Measurements from ENCODE around the gene OSBP2.

OSBP2 gene

DNA sequence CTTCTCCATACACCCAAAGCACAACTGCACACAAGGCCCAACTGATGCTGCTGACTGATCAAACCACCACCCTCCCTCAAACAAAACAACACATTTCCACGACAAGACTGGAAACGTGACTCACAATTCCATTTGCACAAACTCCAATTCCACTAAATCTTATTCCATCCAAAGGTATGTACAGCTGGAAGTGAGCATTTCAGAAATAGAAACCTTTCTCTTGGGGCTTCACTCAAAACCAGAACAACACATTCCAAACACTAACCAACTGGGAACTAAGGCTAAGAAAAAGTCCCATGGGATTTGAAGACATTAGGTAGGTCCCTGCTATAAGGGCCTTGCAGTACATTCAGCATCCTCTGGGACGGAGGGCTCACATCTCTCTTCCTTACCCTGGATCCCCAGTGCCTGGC, 254.3 kb downstream of the OSBP2 start:
- DNase-seq (ENCODE audit: extremely low read depth, low read depth), result no peak
- TF ChIP-seq, protein P1, sequence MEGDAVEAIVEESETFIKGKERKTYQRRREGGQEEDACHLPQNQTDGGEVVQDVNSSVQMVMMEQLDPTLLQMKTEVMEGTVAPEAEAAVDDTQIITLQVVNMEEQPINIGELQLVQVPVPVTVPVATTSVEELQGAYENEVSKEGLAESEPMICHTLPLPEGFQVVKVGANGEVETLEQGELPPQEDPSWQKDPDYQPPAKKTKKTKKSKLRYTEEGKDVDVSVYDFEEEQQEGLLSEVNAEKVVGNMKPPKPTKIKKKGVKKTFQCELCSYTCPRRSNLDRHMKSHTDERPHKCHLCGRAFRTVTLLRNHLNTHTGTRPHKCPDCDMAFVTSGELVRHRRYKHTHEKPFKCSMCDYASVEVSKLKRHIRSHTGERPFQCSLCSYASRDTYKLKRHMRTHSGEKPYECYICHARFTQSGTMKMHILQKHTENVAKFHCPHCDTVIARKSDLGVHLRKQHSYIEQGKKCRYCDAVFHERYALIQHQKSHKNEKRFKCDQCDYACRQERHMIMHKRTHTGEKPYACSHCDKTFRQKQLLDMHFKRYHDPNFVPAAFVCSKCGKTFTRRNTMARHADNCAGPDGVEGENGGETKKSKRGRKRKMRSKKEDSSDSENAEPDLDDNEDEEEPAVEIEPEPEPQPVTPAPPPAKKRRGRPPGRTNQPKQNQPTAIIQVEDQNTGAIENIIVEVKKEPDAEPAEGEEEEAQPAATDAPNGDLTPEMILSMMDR (IDR thresholded peaks at IDR 0.05; ENCODE audit: low read depth, low read length, missing control alignments), result no peak

DNA sequence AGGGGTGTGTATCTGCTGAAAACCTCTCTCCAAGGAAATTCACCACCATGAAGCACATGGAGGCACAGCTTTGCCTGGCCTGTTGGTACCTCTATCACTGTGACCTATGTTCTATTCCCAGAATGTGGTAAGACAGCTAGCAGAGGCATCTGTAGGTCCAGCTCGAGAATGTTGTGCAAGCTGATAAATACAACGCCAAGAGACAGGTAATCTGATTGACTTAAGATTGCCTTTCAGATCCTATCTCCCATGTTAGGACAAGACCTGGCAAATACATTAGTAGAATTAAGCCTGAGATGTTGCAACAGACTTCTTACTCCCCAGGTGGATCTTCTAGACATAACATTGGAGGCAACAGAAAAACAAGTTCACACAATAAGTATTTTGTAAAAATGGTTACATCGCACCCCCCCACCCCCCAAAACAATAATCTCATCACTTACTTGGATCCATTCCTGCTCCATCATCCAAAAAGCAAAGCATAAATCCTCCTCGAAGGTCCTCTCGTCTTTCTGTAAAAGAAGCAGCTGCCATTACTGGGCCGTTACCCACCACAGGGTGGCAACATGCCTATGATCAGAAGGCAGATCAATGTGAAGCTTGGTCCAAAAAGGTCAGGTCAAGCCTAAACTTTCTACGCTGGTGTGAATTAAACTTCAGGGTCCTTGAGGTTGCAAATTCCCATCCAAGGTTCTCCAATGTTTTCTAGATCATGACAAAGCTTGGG, 255.4 kb downstream of the OSBP2 start:
- TF ChIP-seq, protein P1 (IDR thresholded peaks at IDR 0.05; ENCODE audit: low read depth, low read length, missing control alignments), result no peak
- H3K4me3 ChIP-seq (replicated peaks; ENCODE audit: low read depth, low read length), result no peak overlapping the region
- no peak for DNase-seq (ENCODE audit: extremely low read depth, low read depth)

More for the DNA sequence above, 254.3 kb downstream of the OSBP2 start:
- no peak overlapping the region for H3K4me3 ChIP-seq (replicated peaks; ENCODE audit: low read depth, low read length)

DNA sequence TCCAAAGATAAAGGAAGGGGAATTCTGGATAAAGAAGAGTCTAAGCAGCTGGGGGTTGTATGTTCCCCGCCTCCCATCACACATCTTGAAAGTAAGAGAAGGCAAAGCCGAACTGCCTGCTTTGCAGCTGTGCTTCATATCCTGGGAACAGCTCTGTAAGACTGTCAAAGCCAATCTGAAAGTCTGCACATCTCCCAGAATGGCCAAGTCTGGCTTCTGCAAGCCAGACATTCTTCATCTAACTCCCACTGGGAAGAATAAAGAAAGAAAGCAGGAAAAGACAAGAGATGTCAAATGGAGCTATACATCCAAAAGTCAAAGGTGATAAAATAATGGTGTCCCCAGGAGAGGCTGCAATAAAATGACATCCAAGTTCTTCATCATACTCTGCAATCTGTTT, 258.5 kb downstream of the OSBP2 start:
- TF ChIP-seq, protein P1 (IDR thresholded peaks at IDR 0.05; ENCODE audit: low read depth, low read length, missing control alignments), result no peak
- no peak overlapping the region for H3K4me3 ChIP-seq (replicated peaks; ENCODE audit: low read depth, low read length)
- no peak for DNase-seq (ENCODE audit: extremely low read depth, low read depth)

DNA sequence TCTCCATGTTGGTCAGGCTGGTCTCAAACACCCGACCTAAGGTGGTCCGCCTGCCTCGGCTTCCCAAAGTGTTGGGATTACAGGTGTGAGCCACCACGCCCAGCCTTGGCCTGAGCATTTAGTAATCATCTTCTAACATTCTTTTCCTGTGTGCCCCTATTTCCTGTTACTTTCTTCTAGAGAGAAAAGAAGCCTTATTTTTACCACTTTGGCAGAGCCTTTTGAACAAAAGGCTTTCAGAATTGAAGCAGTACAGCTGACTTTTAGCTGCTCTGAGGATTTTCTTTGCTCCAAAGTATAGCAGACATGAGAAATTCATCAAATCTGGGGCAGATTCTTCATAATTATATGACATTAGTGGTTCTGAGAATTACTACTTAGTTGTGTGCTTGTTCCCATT, 260.5 kb downstream of the OSBP2 start:
- TF ChIP-seq, protein P1 (IDR thresholded peaks at IDR 0.05; ENCODE audit: low read depth, low read length, missing control alignments), result no peak
- no peak for DNase-seq (ENCODE audit: extremely low read depth, low read depth)
- H3K4me3 ChIP-seq (replicated peaks; ENCODE audit: low read depth, low read length), result no peak overlapping the region

All from HFF-Myc (cell line).